Osteocyte (in vitro differentiated cells): ENCODE data around the gene RAD18. TPM values are rescaled to one million over a fixed set of nuclear protein-coding genes. Genes with fewer than 3 reads are reported as not detected.

Experiments used
- DNase-seq: peaks from one replicate; pipeline ENCODE4 v3.0.0; 2021; ENCODE audit warnings: mixed read lengths; ENCODE audit not compliant: unreplicated experiment; ENCODE audit errors: extremely low spot score
- H3K27ac Mint-ChIP-seq: one replicate; pipeline ENCODE4 v1.8.0; 2021; ENCODE audit warnings: mild to moderate bottlenecking, mixed read lengths; ENCODE audit not compliant: unreplicated experiment
- H3K27me3 Mint-ChIP-seq: one replicate; pipeline ENCODE4 v1.8.0; 2021; ENCODE audit warnings: mixed read lengths; ENCODE audit not compliant: unreplicated experiment
- H3K36me3 Mint-ChIP-seq: one replicate; pipeline ENCODE4 v1.8.0; 2021; ENCODE audit warnings: mixed read lengths; ENCODE audit not compliant: unreplicated experiment
- H3K4me1 Mint-ChIP-seq: one replicate; pipeline ENCODE4 v1.8.0; 2021; ENCODE audit warnings: mixed read lengths; ENCODE audit not compliant: unreplicated experiment
- H3K4me3 Mint-ChIP-seq: one replicate; pipeline ENCODE4 v1.8.0; 2021; ENCODE audit warnings: mild to moderate bottlenecking, moderate library complexity, mixed read lengths; ENCODE audit not compliant: unreplicated experiment
- H3K9me3 Mint-ChIP-seq: one replicate; pipeline ENCODE4 v1.8.0; 2021; ENCODE audit warnings: mixed read lengths; ENCODE audit not compliant: unreplicated experiment
- total RNA-seq: library from RNA; stranded (reverse); gene quantifications from 2 replicates; pipeline ENCODE4 v1.2.1, GENCODE V29; 2021
- TF ChIP-seq, protein P1 (sequence below): fragments of 200-600 bp; sonication (generic); IDR thresholded peaks from 2 replicates; pipeline ENCODE4 v1.5.0; 2021; ENCODE audit warnings: antibody characterized with exemption, mild to moderate bottlenecking, moderate library complexity

The RAD18 gene
- total RNA-seq, 1 donor from 2014 or later, result 18.6 TPM

GRCh38 chr3:8981296-8981695 is 18.0 kb upstream of the RAD18 start:
- no peak overlapping the region for H3K27ac Mint-ChIP-seq

DNA sequence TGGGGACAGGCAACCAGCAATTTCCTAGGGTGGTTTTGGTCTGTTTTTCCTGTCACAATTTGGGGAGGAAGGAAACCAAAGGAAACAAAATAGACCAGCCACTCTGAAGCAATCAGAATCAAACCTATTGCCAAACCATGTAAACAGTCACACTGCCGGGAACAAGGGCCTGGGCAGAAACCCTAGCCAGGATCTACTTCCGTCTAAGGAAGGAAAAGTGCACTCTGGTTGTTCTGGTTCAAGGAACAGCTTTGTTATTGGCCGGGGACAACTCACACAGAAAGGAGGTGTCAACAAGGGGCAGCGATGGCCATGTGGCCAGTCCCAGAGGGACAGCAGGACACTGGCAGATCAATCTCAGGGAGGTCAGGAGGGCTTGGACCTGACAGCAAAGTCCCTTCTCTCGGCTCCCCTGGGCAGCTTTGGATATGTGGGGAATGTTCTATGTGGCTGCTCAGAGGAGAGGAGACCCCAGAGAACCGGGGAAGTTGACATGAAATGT is 17.5 kb upstream of the RAD18 start:
- peaks cover 25% of the 10 kb centered on the region for H3K27me3 Mint-ChIP-seq
- DNase-seq, result no peak
- no peaks in the 10 kb centered on the region for H3K4me1 Mint-ChIP-seq
- H3K9me3 Mint-ChIP-seq, result peaks cover 3% of the 10 kb centered on the region
- TF ChIP-seq, protein P1, sequence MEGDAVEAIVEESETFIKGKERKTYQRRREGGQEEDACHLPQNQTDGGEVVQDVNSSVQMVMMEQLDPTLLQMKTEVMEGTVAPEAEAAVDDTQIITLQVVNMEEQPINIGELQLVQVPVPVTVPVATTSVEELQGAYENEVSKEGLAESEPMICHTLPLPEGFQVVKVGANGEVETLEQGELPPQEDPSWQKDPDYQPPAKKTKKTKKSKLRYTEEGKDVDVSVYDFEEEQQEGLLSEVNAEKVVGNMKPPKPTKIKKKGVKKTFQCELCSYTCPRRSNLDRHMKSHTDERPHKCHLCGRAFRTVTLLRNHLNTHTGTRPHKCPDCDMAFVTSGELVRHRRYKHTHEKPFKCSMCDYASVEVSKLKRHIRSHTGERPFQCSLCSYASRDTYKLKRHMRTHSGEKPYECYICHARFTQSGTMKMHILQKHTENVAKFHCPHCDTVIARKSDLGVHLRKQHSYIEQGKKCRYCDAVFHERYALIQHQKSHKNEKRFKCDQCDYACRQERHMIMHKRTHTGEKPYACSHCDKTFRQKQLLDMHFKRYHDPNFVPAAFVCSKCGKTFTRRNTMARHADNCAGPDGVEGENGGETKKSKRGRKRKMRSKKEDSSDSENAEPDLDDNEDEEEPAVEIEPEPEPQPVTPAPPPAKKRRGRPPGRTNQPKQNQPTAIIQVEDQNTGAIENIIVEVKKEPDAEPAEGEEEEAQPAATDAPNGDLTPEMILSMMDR, result no peak
- no peaks in the 10 kb centered on the region for H3K36me3 Mint-ChIP-seq
- no peak overlapping the region for H3K27ac Mint-ChIP-seq
- no peak overlapping the region for H3K4me3 Mint-ChIP-seq

More at GRCh38 chr3:8981296-8981695, 18.0 kb upstream of the RAD18 start:
- TF ChIP-seq, protein P1, result no peak
- DNase-seq, result no peak
- no peak overlapping the region for H3K4me3 Mint-ChIP-seq
- peaks cover 3% of the 10 kb centered on the region for H3K9me3 Mint-ChIP-seq
- H3K36me3 Mint-ChIP-seq, result no peaks in the 10 kb centered on the region
- peaks cover 25% of the 10 kb centered on the region for H3K27me3 Mint-ChIP-seq
- no peaks in the 10 kb centered on the region for H3K4me1 Mint-ChIP-seq

DNA sequence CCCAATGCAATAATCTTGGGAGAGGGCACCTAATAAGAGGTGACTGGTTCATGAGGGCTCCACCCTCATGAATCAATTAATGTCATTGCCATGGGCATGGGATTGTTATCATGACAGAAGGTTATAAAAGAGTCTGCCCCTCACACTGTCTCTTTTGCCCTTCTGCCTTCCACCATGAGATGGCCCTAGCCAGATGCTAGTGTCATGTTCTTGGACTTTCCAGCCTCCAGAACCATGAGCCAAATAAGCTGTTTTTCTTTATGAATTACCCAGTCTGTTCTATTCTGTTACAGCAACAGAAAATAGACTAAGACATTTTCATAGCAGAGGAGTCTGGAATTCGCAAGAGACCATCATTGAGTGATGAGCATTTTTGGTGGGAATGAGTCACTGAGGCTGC is 16.0 kb upstream of the RAD18 start:
- TF ChIP-seq, protein P1, result no peak
- DNase-seq, result no peak
- Mint-ChIP-seq H3K27me3 (peaks cover 25% of the 10 kb centered on the region), H3K4me1 (no peaks in the 10 kb centered on the region), H3K4me3 (no peak overlapping the region), H3K9me3 (peaks cover 3% of the 10 kb centered on the region), H3K36me3 (no peaks in the 10 kb centered on the region), H3K27ac (no peak overlapping the region)

DNA sequence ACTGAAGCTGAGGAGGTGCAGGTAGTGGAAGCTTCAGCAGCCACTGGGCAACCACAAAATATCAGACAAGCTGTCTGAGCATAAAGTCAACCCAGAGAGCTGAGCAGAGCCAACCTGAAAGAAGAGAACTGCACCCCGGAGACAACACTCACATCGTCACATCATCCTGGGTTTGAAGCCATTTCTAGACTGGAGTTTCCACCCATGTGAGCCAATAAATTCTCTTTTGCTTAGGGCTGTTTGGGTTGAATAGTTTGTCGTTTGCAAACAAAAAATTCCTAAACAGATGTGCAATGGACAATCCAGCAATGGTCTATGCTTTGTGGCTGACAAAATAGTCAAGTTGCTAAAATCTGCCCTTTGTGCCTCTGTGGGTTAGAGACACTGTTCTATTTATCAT is 15.3 kb upstream of the RAD18 start:
- Mint-ChIP-seq H3K9me3 (peaks cover 3% of the 10 kb centered on the region), H3K4me3 (no peak overlapping the region), H3K36me3 (no peaks in the 10 kb centered on the region), H3K27me3 (peaks cover 25% of the 10 kb centered on the region), H3K27ac (no peak overlapping the region), H3K4me1 (no peaks in the 10 kb centered on the region)
- DNase-seq, result no peak
- TF ChIP-seq, protein P1, result no peak

DNA sequence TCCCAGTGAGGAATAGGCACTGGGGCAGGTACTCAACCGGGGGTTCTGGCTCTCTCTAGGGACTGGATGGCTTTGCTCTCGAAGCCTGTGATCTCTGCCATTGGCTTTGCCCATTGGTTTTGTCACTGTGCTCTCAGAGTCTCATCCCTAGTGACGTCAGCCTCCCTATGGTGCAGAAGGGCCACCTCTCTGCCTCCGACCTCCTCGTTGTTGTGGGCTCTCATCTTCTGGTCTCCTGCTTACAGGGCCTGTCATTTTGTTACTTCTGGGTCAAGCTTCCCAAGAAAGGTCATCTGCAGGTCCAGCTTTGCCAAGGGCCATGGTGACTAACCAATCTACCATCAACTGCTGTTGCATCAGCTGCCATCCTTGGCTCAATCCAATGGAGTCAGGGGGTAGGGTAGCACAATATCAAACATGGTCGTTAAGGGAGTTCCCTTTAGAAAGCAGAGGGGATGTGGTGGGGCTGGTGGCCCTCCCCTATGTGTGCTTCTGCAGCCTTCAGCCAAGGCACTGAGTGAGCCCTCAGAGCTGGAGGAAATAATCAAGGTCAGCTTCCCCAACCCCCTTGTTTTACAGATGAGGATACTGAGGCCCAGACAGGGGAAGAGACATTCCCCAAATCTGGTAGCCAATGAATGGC is 13.4 kb upstream of the RAD18 start:
- peaks cover 23% of the 10 kb centered on the region for H3K27me3 Mint-ChIP-seq
- no peaks in the 10 kb centered on the region for H3K4me1 Mint-ChIP-seq
- TF ChIP-seq, protein P1, result no peak
- DNase-seq, result no peak
- H3K27ac Mint-ChIP-seq, result no peak overlapping the region
- H3K9me3 Mint-ChIP-seq, result peaks cover 3% of the 10 kb centered on the region
- H3K36me3 Mint-ChIP-seq, result no peaks in the 10 kb centered on the region
- H3K4me3 Mint-ChIP-seq, result no peak overlapping the region
